WTC11 (cell line): Measurements from ENCODE around the gene SLAMF6.

Source experiments
- CTCF ChIP-seq: fragments of 200-600 bp; IDR thresholded peaks from 2 replicates; pipeline ENCODE4 v1.8.0; 2022; ENCODE audit warnings: antibody characterized with exemption
- ETV6 ChIP-seq: sonication (generic); formaldehyde crosslinking; IDR thresholded peaks from 2 replicates; pipeline ENCODE4 v1.8.1; 2022; ENCODE audit warnings: mild to moderate bottlenecking, missing genetic modification reagents
- FOXP1 ChIP-seq: sonication (generic); formaldehyde crosslinking; IDR thresholded peaks from 2 replicates; pipeline ENCODE4 v1.8.0; 2022; ENCODE audit warnings: missing genetic modification reagents, mild to moderate bottlenecking, moderate library complexity, borderline replicate concordance
- HMGA2 ChIP-seq: fragments of 250-450 bp; sonication (Bioruptor Pico); IDR thresholded peaks from 2 replicates; pipeline ENCODE4 v1.4.0; 2021; ENCODE audit warnings: mild to moderate bottlenecking, moderate library complexity
- SMAD3 ChIP-seq: sonication (generic); formaldehyde crosslinking; IDR thresholded peaks from 2 replicates; pipeline ENCODE4 v1.8.0; 2022; ENCODE audit warnings: missing genetic modification reagents, mild to moderate bottlenecking, borderline replicate concordance
- SP1 ChIP-seq: sonication (generic); formaldehyde crosslinking; conservative IDR thresholded peaks from 2 replicates; pipeline ENCODE4 v1.8.1; 2022; ENCODE audit warnings: missing genetic modification reagents
- TCF7 ChIP-seq: sonication (generic); formaldehyde crosslinking; IDR thresholded peaks from 2 replicates; pipeline ENCODE4 v1.8.0; 2022; ENCODE audit warnings: mild to moderate bottlenecking, low read depth, missing genetic modification reagents, moderate library complexity
- TP53 ChIP-seq: sonication (generic); formaldehyde crosslinking; IDR thresholded peaks from 2 replicates; pipeline ENCODE4 v1.8.1; 2023; ENCODE audit warnings: mild to moderate bottlenecking, missing genetic modification reagents
- ZBTB21 ChIP-seq: sonication (generic); formaldehyde crosslinking; IDR thresholded peaks from 2 replicates; pipeline ENCODE4 v1.8.1; 2023; ENCODE audit warnings: mild to moderate bottlenecking, missing genetic modification reagents, borderline replicate concordance
- ZNF416 ChIP-seq: fragments of 250-450 bp; sonication (Bioruptor Pico); IDR thresholded peaks from 2 replicates; pipeline ENCODE4 v1.9.0; 2021; ENCODE audit warnings: mild to moderate bottlenecking, inconsistent platforms

GRCh38 chr1:160539990-160540858 is 17.2 kb upstream of the SLAMF6 start:
- TF ChIP-seq CTCF (no peak), ZNF416 (no peak), ZBTB21 (no peak), TP53 (no peak), HMGA2 (no peak), TCF7 (CRISPR knock-in tag) (no peak), ETV6 (CRISPR knock-in tag) (no peak), FOXP1 (CRISPR knock-in tag) (no peak), SMAD3 (CRISPR knock-in tag) (no peak), SP1 (CRISPR knock-in tag) (no peak)
